Activated CD4-positive, alpha-beta memory T cell treated with anti-CD3 and anti-CD28 coated beads for 36 hours (primary cell): ENCODE data around the gene SDF4. TPM values are rescaled to one million over a fixed set of nuclear protein-coding genes. Genes with fewer than 3 reads are reported as not detected.
A peak's percentile ranks its signal among the peaks of the same experiment; 100 is the strongest.

Source experiments
- CTCF ChIA-PET: fragments of 350-600 bp; sonication (Branson Sonifier 250); formaldehyde crosslinking; loops from one replicate; lab custom pipeline; 2021; ENCODE audit warnings: antibody characterized with exemption, inconsistent platforms; lab: Charles Lee
- POLR2A ChIA-PET: fragments of 350-600 bp; sonication (Branson Sonifier 250); formaldehyde crosslinking; loops from one replicate; lab custom pipeline; 2021; ENCODE audit warnings: antibody characterized with exemption; lab: Charles Lee
- DNase-seq: peaks from one replicate; pipeline ENCODE4 v3.0.0-alpha.2; 2020
- H3K27ac Mint-ChIP-seq: one replicate; pipeline ENCODE4 v1.8.0; 2021; ENCODE audit warnings: mixed read lengths
- H3K27me3 Mint-ChIP-seq: one replicate; pipeline ENCODE4 v1.8.0; 2021; ENCODE audit warnings: mixed read lengths
- H3K36me3 Mint-ChIP-seq: one replicate; pipeline ENCODE4 v1.8.0; 2021; ENCODE audit warnings: mixed read lengths
- H3K4me1 Mint-ChIP-seq: one replicate; pipeline ENCODE4 v1.8.0; 2021; ENCODE audit warnings: low read depth, mixed read lengths
- H3K4me3 Mint-ChIP-seq: one replicate; pipeline ENCODE4 v1.8.0; 2021; ENCODE audit warnings: mild to moderate bottlenecking, mixed read lengths
- H3K9me3 Mint-ChIP-seq: one replicate; pipeline ENCODE4 v1.8.0; 2021; ENCODE audit warnings: mixed read lengths
- intact Hi-C: fragments of 100-400 bp; cut with micrococcal nuclease; formaldehyde crosslinking; loops from one replicate; pipeline ENCODE4 v1.15.1; 2023
- total RNA-seq, 2 experiments: library from RNA; stranded (reverse); gene quantifications; one replicate each; pipeline ENCODE4 v1.2.3, GENCODE V29; 2021

SDF4 gene
- total RNA-seq, 2 experiments from 2014 or later = 302 to 305 TPM

DNA sequence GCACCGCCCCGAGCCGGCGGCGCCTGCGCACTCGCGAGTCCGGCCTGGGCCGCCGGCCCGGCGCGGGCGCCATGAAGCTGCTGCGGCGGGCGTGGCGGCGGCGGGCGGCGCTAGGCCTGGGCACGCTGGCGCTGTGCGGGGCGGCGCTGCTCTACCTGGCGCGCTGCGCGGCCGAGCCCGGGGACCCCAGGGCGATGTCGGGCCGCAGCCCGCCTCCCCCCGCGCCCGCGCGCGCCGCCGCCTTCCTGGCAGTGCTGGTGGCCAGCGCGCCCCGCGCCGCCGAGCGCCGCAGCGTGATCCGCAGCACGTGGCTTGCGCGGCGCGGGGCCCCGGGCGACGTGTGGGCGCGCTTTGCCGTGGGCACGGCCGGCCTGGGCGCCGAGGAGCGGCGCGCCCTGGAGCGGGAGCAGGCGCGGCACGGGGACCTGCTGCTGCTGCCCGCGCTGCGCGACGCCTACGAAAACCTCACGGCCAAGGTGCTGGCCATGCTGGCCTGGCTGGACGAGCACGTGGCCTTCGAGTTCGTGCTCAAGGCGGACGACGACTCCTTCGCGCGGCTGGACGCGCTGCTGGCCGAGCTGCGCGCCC is 501 bp upstream of the SDF4 start, which contains the start of gene B3GALT6:
TSS of gene B3GALT6 (plus strand) at position 30 of the 588 bp plus-strand sequence. CDS start at position 72, 42 bp downstream.
- Mint-ChIP-seq H3K36me3 (peaks cover 39% of the 10 kb centered on the region), H3K4me1 (peaks cover 33% of the 10 kb centered on the region), H3K9me3 (peaks cover 2% of the 10 kb centered on the region), H3K27ac (peak within 1 kb of the TSS; percentile 92), H3K27me3 (no peaks in the 10 kb centered on the region), H3K4me3 (peak within 1 kb of the TSS; percentile 94)
- ChIA-PET CTCF (interaction anchor here (1.2 to 2.3 kb wide), 3 partner anchors 18 to 110 kb away, joined by 3 to 34 read pairs (median 7); partner anchors contain the start of gene UBE2J2), POLR2A (interaction anchor here (0.6 to 2.8 kb wide), 4 partner anchors 10 to 118 kb away, joined by 3 to 35 read pairs (median 4); partner anchors contain the start of gene TNFRSF18)
- no peak for DNase-seq
- intact Hi-C loops = loop anchor here (1.0 kb wide), 3 partner anchors 41 to 116 kb away; partner anchors contain the start of genes C1orf159, PUSL1 and UBE2J2

DNA sequence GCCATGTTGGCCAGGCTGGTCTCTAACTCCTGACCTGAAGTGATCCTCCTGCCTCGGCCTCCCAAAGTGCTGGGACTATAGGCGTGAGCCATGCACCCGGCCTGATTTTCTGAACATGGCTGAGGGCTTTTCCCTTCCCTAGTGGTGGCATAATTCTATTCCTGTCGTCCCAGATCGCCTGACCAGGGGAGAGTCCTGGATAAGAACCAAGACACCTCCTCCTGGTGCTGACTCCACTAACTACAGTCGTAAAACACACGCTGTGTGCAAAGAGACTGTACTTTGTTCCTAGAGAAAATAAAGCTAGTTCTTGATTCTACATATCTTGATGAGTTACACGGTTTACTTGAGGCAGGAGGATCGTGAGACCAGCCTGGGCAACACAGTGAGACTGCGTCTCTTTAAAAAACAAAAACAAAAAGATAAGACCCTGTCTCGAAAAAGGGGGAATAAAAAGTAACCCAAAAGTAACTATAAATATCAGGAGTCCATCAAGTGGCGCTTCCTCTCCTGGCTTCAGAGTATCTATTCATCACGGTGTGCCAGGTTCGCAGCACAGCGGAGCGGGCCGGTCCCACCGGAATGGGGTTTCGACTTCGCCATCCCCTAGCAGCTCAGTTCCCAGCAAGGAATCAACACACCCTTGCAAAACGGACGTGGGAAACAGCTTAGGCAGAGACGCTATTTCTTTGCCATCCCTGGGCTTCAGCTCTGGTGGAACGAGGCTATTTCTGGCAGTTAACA is 973 bp downstream of the SDF4 start:
- ChIA-PET POLR2A (interaction anchor here (0.7 to 2.8 kb wide), 11 partner anchors 9 to 109 kb away, joined by 3 to 35 read pairs (median 3); partner anchors contain the start of genes TNFRSF18, TNFRSF4 and UBE2J2), CTCF (interaction anchor here (0.6 to 2.3 kb wide), 8 partner anchors 16 to 207 kb away, joined by 3 to 34 read pairs (median 3); partner anchors contain the start of gene UBE2J2)
- H3K4me3 Mint-ChIP-seq = peak overlapping the region; percentile 94
- no peaks in the 10 kb centered on the region for H3K27me3 Mint-ChIP-seq
- H3K9me3 Mint-ChIP-seq = peaks cover 2% of the 10 kb centered on the region
- DNase-seq = peak; percentile 30
- intact Hi-C loops = loop anchor here (2.0 kb wide), 1 partner anchor 14 kb away; no protein-coding TSS in a partner anchor
- peak overlapping the region; percentile 92 for H3K27ac Mint-ChIP-seq
- peaks cover 37% of the 10 kb centered on the region for H3K4me1 Mint-ChIP-seq
- H3K36me3 Mint-ChIP-seq = peaks cover 41% of the 10 kb centered on the region

DNA sequence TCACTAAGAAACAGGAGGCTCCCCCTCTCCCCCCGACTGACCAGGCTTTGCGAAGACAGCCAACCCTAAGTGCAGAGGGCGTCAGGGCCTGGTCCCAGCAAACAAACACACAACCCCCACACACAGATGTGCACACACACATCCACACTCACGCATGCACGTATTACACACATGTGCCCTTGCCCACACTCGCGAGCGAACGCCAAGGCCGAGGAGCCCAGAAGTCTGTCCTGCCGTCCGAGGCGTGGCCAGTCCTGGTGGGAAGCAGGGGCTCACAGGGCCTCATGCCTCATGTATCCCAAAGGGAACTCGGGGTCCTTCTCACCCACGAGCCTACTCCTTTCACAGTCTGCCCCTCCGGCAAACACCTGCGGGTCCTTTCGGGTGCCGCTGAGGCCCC is 2.0 kb downstream of the SDF4 start:
- peak overlapping the region; percentile 77 for H3K27ac Mint-ChIP-seq
- ChIA-PET CTCF (interaction anchor here (1.8 kb wide), 1 partner anchor 108 kb away, joined by 7 read pairs; no protein-coding TSS in a partner anchor), POLR2A (interaction anchor here (1.0 to 1.5 kb wide), 2 partner anchors 13 to 23 kb away, joined by 4 to 5 read pairs; no protein-coding TSS in a partner anchor)
- peaks cover 46% of the 10 kb centered on the region for H3K36me3 Mint-ChIP-seq
- peaks cover 42% of the 10 kb centered on the region for H3K4me1 Mint-ChIP-seq
- intact Hi-C loops = loop anchor here (2.0 kb wide), 1 partner anchor 13 kb away; no protein-coding TSS in a partner anchor
- peak overlapping the region; percentile 94 for H3K4me3 Mint-ChIP-seq
- no peak for DNase-seq
- no peaks in the 10 kb centered on the region for H3K27me3 Mint-ChIP-seq
- peaks cover 2% of the 10 kb centered on the region for H3K9me3 Mint-ChIP-seq

DNA sequence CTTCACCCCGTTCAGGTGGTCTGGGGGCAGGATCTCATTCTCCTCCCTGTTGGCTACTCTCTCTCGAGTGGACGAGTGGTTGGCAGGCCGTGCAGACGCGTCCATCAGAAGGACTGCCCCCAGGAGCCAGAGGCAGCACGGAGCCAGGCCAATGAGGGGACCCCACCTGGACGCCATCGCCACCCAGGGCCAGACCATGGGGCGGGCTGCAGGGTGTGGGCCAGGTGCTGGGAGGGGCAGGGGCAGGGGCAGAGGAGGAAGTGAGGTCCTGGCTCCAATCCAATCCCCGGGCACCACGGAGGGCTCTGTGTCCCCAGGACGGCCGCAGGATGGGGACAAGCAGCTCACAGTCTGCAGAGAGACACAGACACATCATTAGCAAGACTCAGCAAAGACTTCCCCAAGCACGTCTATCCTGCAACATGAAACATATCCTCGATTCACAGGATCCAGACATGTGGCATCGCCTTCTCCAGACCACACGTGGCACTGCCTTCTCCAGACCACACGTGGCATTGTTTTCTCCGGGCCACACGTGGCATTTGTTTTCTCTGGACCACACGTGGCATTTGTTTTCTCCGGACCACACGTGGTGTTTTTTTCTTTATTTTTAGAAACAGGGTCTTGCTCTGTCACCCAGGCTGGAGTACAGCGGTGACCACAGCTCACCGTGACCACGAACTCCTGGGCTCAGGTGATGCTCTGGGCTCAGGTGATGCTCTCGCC is 3.0 kb downstream of the SDF4 start:
- H3K9me3 Mint-ChIP-seq = peaks cover 2% of the 10 kb centered on the region
- H3K36me3 Mint-ChIP-seq = peaks cover 42% of the 10 kb centered on the region
- CTCF ChIA-PET = interaction anchor here (1.8 kb wide), 1 partner anchor 107 kb away, joined by 7 read pairs; no protein-coding TSS in a partner anchor
- DNase-seq = no peak
- intact Hi-C loops = no loop called here
- no peaks in the 10 kb centered on the region for H3K27me3 Mint-ChIP-seq
- H3K27ac Mint-ChIP-seq = no peak overlapping the region
- H3K4me3 Mint-ChIP-seq = no peak overlapping the region
- POLR2A ChIA-PET = interaction anchor here (0.6 to 1.5 kb wide), 2 partner anchors 12 to 81 kb away, joined by 3 to 5 read pairs; no protein-coding TSS in a partner anchor
- peaks cover 32% of the 10 kb centered on the region for H3K4me1 Mint-ChIP-seq

DNA sequence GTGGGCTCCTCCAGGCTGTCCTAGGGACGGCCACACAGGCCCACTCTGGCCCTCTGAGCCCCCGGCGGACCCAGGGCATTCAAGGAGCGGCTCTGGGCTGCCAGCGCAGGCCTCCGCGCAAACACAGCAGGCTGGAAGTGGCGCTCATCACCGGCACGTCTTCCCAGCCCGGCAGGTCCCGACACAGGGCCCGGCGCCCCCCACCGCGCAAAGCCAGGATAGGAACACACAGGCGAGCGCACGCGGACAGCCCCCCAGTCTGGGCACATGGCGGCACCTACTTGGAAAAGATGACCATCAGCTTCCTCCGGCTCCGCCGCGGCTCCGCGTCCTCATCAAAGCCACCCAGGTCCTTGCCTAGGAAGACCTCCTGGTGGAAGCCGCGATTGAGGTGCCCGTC is 3.6 kb downstream of the SDF4 start:
- H3K27ac Mint-ChIP-seq = no peak overlapping the region
- H3K4me3 Mint-ChIP-seq = no peak overlapping the region
- H3K36me3 Mint-ChIP-seq = peaks cover 41% of the 10 kb centered on the region
- ChIA-PET POLR2A (no interaction called here), CTCF (interaction anchor here (1.8 kb wide), 1 partner anchor 106 kb away, joined by 7 read pairs; no protein-coding TSS in a partner anchor)
- intact Hi-C loops = no loop called here
- no peaks in the 10 kb centered on the region for H3K9me3 Mint-ChIP-seq
- DNase-seq = no peak
- H3K27me3 Mint-ChIP-seq = no peaks in the 10 kb centered on the region
- H3K4me1 Mint-ChIP-seq = peaks cover 27% of the 10 kb centered on the region

DNA sequence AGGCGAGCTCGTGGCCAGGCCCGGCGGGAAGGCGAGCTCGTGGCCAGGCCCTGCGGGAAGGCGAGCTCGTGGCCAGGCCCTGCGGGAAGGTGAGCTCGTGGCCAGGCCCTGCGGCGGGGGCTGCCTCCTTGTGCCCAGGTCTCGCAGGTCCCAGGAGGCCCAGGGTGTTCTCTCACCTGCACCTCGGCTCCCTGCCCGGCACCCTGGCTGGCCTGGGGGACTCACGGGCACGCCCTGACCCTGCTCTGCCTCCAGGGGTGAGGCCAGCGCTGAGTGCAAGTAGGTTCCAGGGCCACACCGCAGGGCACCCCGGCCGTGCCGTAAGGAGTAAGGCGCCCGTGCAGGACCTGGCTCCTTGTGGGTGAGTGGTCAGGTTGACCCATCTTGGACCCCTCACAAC is 4.4 kb downstream of the SDF4 start:
- Mint-ChIP-seq H3K9me3 (no peaks in the 10 kb centered on the region), H3K27ac (no peak overlapping the region), H3K4me1 (peaks cover 29% of the 10 kb centered on the region), H3K4me3 (no peak overlapping the region), H3K36me3 (peaks cover 48% of the 10 kb centered on the region), H3K27me3 (no peaks in the 10 kb centered on the region)
- intact Hi-C loops = no loop called here
- POLR2A ChIA-PET = interaction anchor here (1.3 kb wide), 1 partner anchor 12 kb away, joined by 3 read pairs; no protein-coding TSS in a partner anchor
- no peak for DNase-seq
- CTCF ChIA-PET = interaction anchor here (0.8 to 2.4 kb wide), 2 partner anchors 105 to 194 kb away, joined by 3 to 8 read pairs; no protein-coding TSS in a partner anchor

DNA sequence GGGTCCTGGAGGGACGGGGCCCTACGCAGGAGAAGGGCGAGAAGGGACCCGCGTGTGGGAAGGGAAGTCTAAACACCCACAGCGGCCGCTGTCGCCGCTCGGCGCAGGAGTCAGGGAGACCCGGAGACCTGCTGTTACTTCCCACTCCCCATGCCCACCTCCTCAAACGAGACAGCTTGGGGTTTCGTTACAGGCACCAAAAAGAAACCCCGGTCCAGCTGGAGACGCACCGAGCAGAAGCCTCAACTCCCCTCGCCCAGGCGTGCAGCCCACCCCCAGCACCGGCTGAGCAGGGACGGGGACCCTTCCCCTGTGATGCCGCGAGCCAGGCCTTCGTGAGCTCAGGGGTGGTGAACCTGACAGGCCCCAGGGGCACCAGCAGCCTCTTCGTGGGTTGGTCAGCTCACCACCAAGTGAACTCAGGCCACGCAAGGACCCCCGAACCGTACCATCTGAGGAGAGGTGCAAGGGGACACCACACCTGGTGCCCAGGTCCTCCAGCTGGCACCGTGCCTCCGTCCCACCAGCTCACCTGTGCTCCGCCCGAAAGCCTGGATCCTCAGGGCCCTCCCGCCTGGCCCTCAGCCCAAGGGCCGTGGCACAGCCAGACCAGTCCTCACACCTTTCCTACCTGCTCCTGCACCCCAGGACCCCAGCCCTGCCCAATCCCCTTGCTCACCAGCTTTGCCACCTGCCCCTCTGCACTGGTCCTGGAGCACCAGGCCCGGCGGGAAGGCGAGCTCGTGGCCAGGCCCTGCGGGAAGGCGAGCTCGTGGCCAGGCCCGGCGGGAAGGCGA is 5.0 kb downstream of the SDF4 start:
- Mint-ChIP-seq H3K9me3 (no peaks in the 10 kb centered on the region), H3K27me3 (no peaks in the 10 kb centered on the region), H3K27ac (no peak overlapping the region), H3K36me3 (peaks cover 51% of the 10 kb centered on the region), H3K4me3 (no peak overlapping the region), H3K4me1 (peaks cover 30% of the 10 kb centered on the region)
- ChIA-PET POLR2A (interaction anchor here (1.3 kb wide), 1 partner anchor 11 kb away, joined by 3 read pairs; no protein-coding TSS in a partner anchor), CTCF (interaction anchor here (0.8 to 2.4 kb wide), 2 partner anchors 105 to 194 kb away, joined by 3 to 8 read pairs; no protein-coding TSS in a partner anchor)
- intact Hi-C loops = no loop called here
- no peak for DNase-seq

DNA sequence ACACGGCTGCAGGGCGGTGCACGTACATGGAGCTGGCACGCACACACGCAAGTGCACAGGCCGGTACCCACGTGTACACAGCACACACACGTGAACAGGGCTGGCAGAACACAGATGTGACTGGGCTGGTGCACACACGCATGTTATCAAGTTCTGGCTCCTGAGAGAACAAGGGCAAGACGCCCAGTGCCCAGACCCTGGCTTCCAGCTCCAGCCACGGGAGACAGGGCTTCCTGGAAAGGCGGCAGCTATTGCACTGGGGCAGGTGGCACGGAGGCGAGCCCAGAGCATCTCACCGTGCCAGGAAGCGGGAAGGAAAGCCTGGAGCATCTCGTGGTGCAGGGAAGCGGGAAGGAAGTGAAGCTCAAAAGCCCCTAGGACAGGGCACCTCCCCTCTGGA is 5.9 kb downstream of the SDF4 start:
- ChIA-PET POLR2A (interaction anchor here (1.3 kb wide), 1 partner anchor 10 kb away, joined by 3 read pairs; no protein-coding TSS in a partner anchor), CTCF (interaction anchor here (2.4 kb wide), 1 partner anchor 104 kb away, joined by 8 read pairs; no protein-coding TSS in a partner anchor)
- H3K9me3 Mint-ChIP-seq = no peaks in the 10 kb centered on the region
- peak overlapping the region; percentile 0 for H3K27ac Mint-ChIP-seq
- intact Hi-C loops = no loop called here
- peaks cover 34% of the 10 kb centered on the region for H3K4me1 Mint-ChIP-seq
- no peak overlapping the region for H3K4me3 Mint-ChIP-seq
- DNase-seq = no peak
- peaks cover 52% of the 10 kb centered on the region for H3K36me3 Mint-ChIP-seq
- no peaks in the 10 kb centered on the region for H3K27me3 Mint-ChIP-seq

DNA sequence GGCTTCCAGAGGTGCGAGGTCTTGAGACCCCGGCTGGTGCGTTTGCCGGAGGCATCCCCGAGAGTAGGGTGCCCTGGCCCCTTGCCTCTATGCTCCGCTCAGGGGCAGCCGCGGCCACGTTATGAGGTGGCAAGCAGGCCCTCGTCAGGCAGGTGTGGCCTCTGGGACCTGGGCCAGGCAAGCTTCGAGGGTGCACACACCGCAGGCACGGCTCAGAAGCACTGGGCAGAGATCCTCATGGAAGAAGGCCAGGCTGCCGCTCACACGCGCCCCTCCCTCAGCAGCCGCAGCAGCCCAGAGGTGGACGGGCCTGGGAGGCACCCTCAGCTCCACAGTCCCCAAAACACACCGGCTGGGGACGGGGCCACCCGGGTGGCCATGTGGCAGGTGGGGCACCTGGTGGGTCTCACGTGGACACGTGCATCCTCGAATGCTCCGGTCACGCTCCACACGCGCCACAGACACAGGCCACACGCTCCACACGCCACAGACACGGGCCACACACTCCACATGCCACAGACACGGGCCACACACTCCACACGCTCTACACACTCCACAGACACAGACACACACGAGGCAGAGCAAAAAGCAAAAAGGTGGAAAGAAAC is 6.5 kb downstream of the SDF4 start:
- POLR2A ChIA-PET = no interaction called here
- Mint-ChIP-seq H3K4me3 (no peak overlapping the region), H3K27ac (peak overlapping the region; percentile 0), H3K36me3 (peaks cover 54% of the 10 kb centered on the region), H3K9me3 (no peaks in the 10 kb centered on the region), H3K27me3 (no peaks in the 10 kb centered on the region), H3K4me1 (peaks cover 35% of the 10 kb centered on the region)
- CTCF ChIA-PET = interaction anchor here (2.4 kb wide), 1 partner anchor 103 kb away, joined by 8 read pairs; no protein-coding TSS in a partner anchor
- intact Hi-C loops = no loop called here
- DNase-seq = no peak

DNA sequence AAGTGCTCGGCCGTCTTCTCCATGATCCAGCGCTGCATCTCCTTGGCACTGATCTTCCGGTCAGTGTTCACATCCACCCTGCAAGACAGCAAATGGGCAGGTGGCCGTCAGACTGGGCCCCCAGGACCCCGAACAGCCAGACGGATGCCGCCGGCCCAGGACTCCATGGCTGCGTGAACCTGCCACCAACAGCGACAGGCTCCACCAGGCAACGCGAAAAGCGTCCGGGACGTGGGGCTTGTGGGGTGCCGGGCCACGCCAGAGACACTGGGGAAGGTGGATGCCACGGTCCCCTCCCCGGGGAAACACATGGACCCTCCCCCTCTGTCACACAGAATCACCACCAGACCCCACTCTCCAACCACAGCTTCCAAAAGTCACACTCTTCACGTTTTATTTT is 7.9 kb downstream of the SDF4 start:
- H3K9me3 Mint-ChIP-seq = no peaks in the 10 kb centered on the region
- no peak overlapping the region for H3K27ac Mint-ChIP-seq
- ChIA-PET POLR2A (no interaction called here), CTCF (interaction anchor here (1.2 kb wide), 1 partner anchor 101 kb away, joined by 3 read pairs; no protein-coding TSS in a partner anchor)
- no peaks in the 10 kb centered on the region for H3K27me3 Mint-ChIP-seq
- peaks cover 40% of the 10 kb centered on the region for H3K4me1 Mint-ChIP-seq
- H3K4me3 Mint-ChIP-seq = no peak overlapping the region
- peaks cover 58% of the 10 kb centered on the region for H3K36me3 Mint-ChIP-seq
- intact Hi-C loops = no loop called here
- no peak for DNase-seq
